ENCODE measurements around the gene SUGP2.

The SUGP2 gene

GRCh38 chr19:19062454-19063182, 29.3 kb upstream of the SUGP2 start:
- Histone ChIP-seq H3K4me1 (ENCODE audit: control insufficient read depth, insufficient read depth, low read depth, low read length) (peaks cover 22% of the 10 kb centered on the region), H3K27me3 (ENCODE audit: control insufficient read depth in 1 of 2, insufficient read depth in 1 of 2, low read length in 2 of 2) (no peaks in the 10 kb centered on the region), H4K8ac (ENCODE audit: low read length) (peak overlapping the region; percentile 35), H3K14ac (ENCODE audit: low read length in 2 of 2) (no peak overlapping the region), H3K27ac (ENCODE audit: low read length, poor library complexity, severe bottlenecking) (no peak overlapping the region), H2BK120ac (ENCODE audit: low read depth, low read length) (no peak overlapping the region), H2AFZ (ENCODE audit: low read depth, low read length) (no peak overlapping the region), H3K4ac (ENCODE audit: low read depth in 1 of 2, low read length in 2 of 2) (no peak overlapping the region), H2BK5ac (ENCODE audit: low read depth, low read length, poor library complexity, severe bottlenecking) (no peak overlapping the region), H3K23ac (ENCODE audit: low read length in 2 of 2) (no peak overlapping the region), H4K91ac (ENCODE audit: low read length) (no peak overlapping the region), H2AK5ac (ENCODE audit: low read length, severe bottlenecking) (no peak overlapping the region), H3K4me2 (ENCODE audit: low read length, poor library complexity, severe bottlenecking) (no peak overlapping the region), H3K4me3 (ENCODE audit: insufficient read depth in 1 of 2, low read depth in 1 of 2, low read length in 2 of 2) (peak overlapping the region in 1 of 2 experiments; percentile 91), H3K79me1 (replicated peaks; ENCODE audit: low read length, poor library complexity, severe bottlenecking) (peaks cover 13% of the 10 kb centered on the region), H2BK15ac (ENCODE audit: low read depth, poor library complexity, severe bottlenecking) (no peak overlapping the region), H3K36me3 (ENCODE audit: control insufficient read depth in 1 of 2, insufficient read depth in 2 of 2, low read depth in 1 of 2, low read length in 2 of 2) (peaks cover 18 to 38% of the 10 kb centered on the region in 2 experiments), H2BK12ac (ENCODE audit: low read length in 2 of 2) (peak overlapping the region in 1 of 2 experiments; percentile 15), H3K9ac (ENCODE audit: low read length) (peak overlapping the region; percentile 76), H3K9me3 (ENCODE audit: control insufficient read depth, low read length) (no peaks in the 10 kb centered on the region), H3K18ac (ENCODE audit: low read depth in 1 of 2, low read length in 2 of 2) (no peak overlapping the region)
- peak; percentile 40 for DNase-seq
- WGBS, result 37% methylated on average over 4 of the region's 4 CpGs

DNA sequence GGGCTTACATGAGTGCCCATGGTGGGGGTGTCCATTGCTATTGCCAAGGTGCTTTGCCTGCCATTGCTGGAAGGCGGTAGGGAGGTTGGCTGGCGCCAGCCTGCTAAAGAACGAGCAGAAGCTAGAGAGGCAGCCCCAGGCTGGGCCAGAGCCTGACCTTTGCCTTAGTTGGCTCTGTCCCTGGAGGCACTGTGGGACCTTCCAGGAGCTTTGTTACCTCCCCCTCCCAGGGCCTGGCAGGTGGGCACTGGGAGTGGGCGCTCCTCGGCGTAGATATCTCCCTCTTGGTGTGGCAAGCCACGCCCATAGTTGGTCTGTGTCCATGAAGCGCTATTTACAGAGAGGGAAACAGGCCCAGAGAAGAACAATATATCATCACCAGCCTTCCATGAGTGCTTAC, 28.2 kb upstream of the SUGP2 start:
- Histone ChIP-seq H3K23ac (ENCODE audit: low read length in 2 of 2) (no peak overlapping the region), H3K4ac (ENCODE audit: low read depth in 1 of 2, low read length in 2 of 2) (no peak overlapping the region), H3K36me3 (ENCODE audit: control insufficient read depth in 1 of 2, insufficient read depth in 2 of 2, low read depth in 1 of 2, low read length in 2 of 2) (peaks cover 28 to 49% of the 10 kb centered on the region in 2 experiments), H3K27ac (ENCODE audit: low read length, poor library complexity, severe bottlenecking) (no peak overlapping the region), H3K9ac (ENCODE audit: low read length) (no peak overlapping the region), H4K91ac (ENCODE audit: low read length) (no peak overlapping the region), H3K9me3 (ENCODE audit: control insufficient read depth, low read length) (no peaks in the 10 kb centered on the region), H3K79me1 (replicated peaks; ENCODE audit: low read length, poor library complexity, severe bottlenecking) (peaks cover 11% of the 10 kb centered on the region), H3K18ac (ENCODE audit: low read depth in 1 of 2, low read length in 2 of 2) (no peak overlapping the region), H3K4me2 (ENCODE audit: low read length, poor library complexity, severe bottlenecking) (no peak overlapping the region), H4K8ac (ENCODE audit: low read length) (no peak overlapping the region), H2BK15ac (ENCODE audit: low read depth, poor library complexity, severe bottlenecking) (no peak overlapping the region), H2AFZ (ENCODE audit: low read depth, low read length) (no peak overlapping the region), H2AK5ac (ENCODE audit: low read length, severe bottlenecking) (no peak overlapping the region), H2BK120ac (ENCODE audit: low read depth, low read length) (no peak overlapping the region), H2BK12ac (ENCODE audit: low read length in 2 of 2) (no peak overlapping the region), H3K14ac (ENCODE audit: low read length in 2 of 2) (no peak overlapping the region), H3K4me1 (ENCODE audit: control insufficient read depth, insufficient read depth, low read depth, low read length) (peaks cover 25% of the 10 kb centered on the region), H3K4me3 (ENCODE audit: insufficient read depth in 1 of 2, low read depth in 1 of 2, low read length in 2 of 2) (no peak overlapping the region), H3K27me3 (ENCODE audit: control insufficient read depth in 1 of 2, insufficient read depth in 1 of 2, low read length in 2 of 2) (no peaks in the 10 kb centered on the region), H2BK5ac (ENCODE audit: low read depth, low read length, poor library complexity, severe bottlenecking) (no peak overlapping the region)
- no peak for DNase-seq
- WGBS, result 98% methylated on average over 7 of the region's 8 CpGs

GRCh38 chr19:19059837-19060611, 26.7 kb upstream of the SUGP2 start:
- no peak overlapping the region for H2BK15ac ChIP-seq (ENCODE audit: low read depth, poor library complexity, severe bottlenecking)

More at GRCh38 chr19:19059837-19060611, 26.7 kb upstream of the SUGP2 start:
- Histone ChIP-seq H3K9ac (ENCODE audit: low read length) (no peak overlapping the region), H4K8ac (ENCODE audit: low read length) (no peak overlapping the region), H2AFZ (ENCODE audit: low read depth, low read length) (no peak overlapping the region), H2BK5ac (ENCODE audit: low read depth, low read length, poor library complexity, severe bottlenecking) (no peak overlapping the region), H3K23ac (ENCODE audit: low read length in 2 of 2) (no peak overlapping the region), H3K4me1 (ENCODE audit: control insufficient read depth, insufficient read depth, low read depth, low read length) (peaks cover 25% of the 10 kb centered on the region), H3K18ac (ENCODE audit: low read depth in 1 of 2, low read length in 2 of 2) (no peak overlapping the region), H3K27ac (ENCODE audit: low read length, poor library complexity, severe bottlenecking) (no peak overlapping the region), H3K36me3 (ENCODE audit: control insufficient read depth in 1 of 2, insufficient read depth in 2 of 2, low read depth in 1 of 2, low read length in 2 of 2) (peaks cover 38 to 60% of the 10 kb centered on the region in 2 experiments), H2AK5ac (ENCODE audit: low read length, severe bottlenecking) (no peak overlapping the region), H3K9me3 (ENCODE audit: control insufficient read depth, low read length) (no peaks in the 10 kb centered on the region), H3K79me1 (replicated peaks; ENCODE audit: low read length, poor library complexity, severe bottlenecking) (peaks cover 14% of the 10 kb centered on the region), H3K4ac (ENCODE audit: low read depth in 1 of 2, low read length in 2 of 2) (no peak overlapping the region), H2BK120ac (ENCODE audit: low read depth, low read length) (no peak overlapping the region), H3K14ac (ENCODE audit: low read length in 2 of 2) (no peak overlapping the region), H3K27me3 (ENCODE audit: control insufficient read depth in 1 of 2, insufficient read depth in 1 of 2, low read length in 2 of 2) (no peaks in the 10 kb centered on the region), H4K91ac (ENCODE audit: low read length) (no peak overlapping the region), H3K4me3 (ENCODE audit: insufficient read depth in 1 of 2, low read depth in 1 of 2, low read length in 2 of 2) (no peak overlapping the region), H2BK12ac (ENCODE audit: low read length in 2 of 2) (no peak overlapping the region), H3K4me2 (ENCODE audit: low read length, poor library complexity, severe bottlenecking) (no peak overlapping the region)
- DNase-seq, result no peak
- WGBS, result 93% methylated on average over 12 of the region's 12 CpGs

All from mesenchymal stem cell (in vitro differentiated cells and primary cell).